IgD-negative memory B cell (primary cell): Measurements from ENCODE around the gene CARMIL1. TPM values are rescaled to one million over a fixed set of nuclear protein-coding genes. Genes with fewer than 3 reads are reported as not detected.

Experiments used
- H3K27ac Mint-ChIP-seq, 3 donors: one replicate each; pipeline ENCODE4 v1.8.0; 2020 to 2022; ENCODE audit warnings: mild to moderate bottlenecking in 3 of 3, mixed read lengths in 3 of 3, moderate library complexity in 1 of 3
- H3K27me3 Mint-ChIP-seq: one replicate; pipeline ENCODE4 v1.8.0; 2021; ENCODE audit warnings: mixed read lengths
- H3K36me3 Mint-ChIP-seq: one replicate; pipeline ENCODE4 v1.8.0; 2020; ENCODE audit warnings: mild to moderate bottlenecking, mixed read lengths
- H3K4me1 Mint-ChIP-seq, 3 donors: one replicate each; pipeline ENCODE4 v1.8.0; 2020 to 2022; ENCODE audit warnings: mixed read lengths in 3 of 3, mild to moderate bottlenecking in 1 of 3
- H3K4me3 Mint-ChIP-seq, 4 donors: one replicate each; pipeline ENCODE4 v1.8.0; 2020 to 2022; ENCODE audit warnings: mild to moderate bottlenecking in 4 of 4, mixed read lengths in 4 of 4, moderate library complexity in 3 of 4
- H3K9me3 Mint-ChIP-seq, 3 donors: one replicate each; pipeline ENCODE4 v1.8.0; 2020 to 2021; ENCODE audit warnings: mixed read lengths in 3 of 3, mild to moderate bottlenecking in 1 of 3
- polyA plus RNA-seq: library from polyadenylated mRNA; unstranded; fragments of 300-500 nt; fragmentation: Illumina TruSeq; gene quantifications from one replicate; pipeline ENCODE4 v1.2.3, GENCODE V29; 2021

The CARMIL1 gene
- polyA plus RNA-seq, 1 donor from 2014 or later: 1.1 TPM

DNA sequence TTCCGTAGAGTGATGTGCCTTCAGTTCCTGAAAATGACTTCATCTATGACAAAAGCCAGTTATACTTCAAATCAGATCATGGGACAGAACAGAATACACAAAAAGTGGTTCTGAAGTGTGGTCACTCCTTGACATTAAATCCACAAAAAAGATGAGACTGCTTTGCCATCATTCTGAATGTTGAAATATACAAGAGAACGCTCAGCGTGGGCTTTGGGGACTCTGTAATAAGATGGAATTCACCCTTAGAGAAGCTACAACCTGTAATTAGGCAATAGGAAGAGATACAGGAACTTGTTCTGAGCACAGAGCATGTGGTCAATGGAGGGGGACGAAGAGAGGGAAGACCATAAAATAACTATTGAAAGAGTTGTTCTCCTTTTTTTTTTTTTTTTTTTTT, 184.3 kb downstream of the CARMIL1 start:
- Mint-ChIP-seq H3K9me3 (no peaks in the 10 kb centered on the region), H3K27ac (no peak overlapping the region), H3K4me1 (peaks cover 0 to 3% (median 0%) of the 10 kb centered on the region in 3 donors), H3K36me3 (peaks cover 5% of the 10 kb centered on the region), H3K27me3 (peaks cover 5% of the 10 kb centered on the region), H3K4me3 (no peak overlapping the region)

DNA sequence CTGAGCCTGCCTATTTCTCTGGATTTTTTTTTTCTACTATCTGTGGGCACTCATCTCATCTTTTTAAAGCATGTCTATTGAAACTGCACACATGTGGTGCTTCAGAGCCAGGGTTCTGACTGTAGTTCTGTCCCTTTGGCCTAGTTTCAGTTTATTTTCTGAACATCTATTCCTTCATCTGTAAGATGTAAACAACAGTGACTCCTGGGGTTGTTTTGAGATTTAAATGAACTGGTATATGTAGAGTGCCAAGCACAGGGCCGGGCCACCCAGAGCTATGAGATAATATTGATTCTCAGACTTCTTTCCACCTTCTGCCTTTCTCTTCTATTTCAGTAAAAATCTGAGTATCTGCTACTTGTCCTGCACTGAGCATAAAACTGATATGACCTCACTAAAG, 185.1 kb downstream of the CARMIL1 start:
- peaks cover 3% of the 10 kb centered on the region for H3K27me3 Mint-ChIP-seq
- H3K4me3 Mint-ChIP-seq: no peak overlapping the region
- no peak overlapping the region for H3K27ac Mint-ChIP-seq
- H3K4me1 Mint-ChIP-seq: peaks cover 0 to 3% (median 0%) of the 10 kb centered on the region in 3 donors
- no peaks in the 10 kb centered on the region for H3K9me3 Mint-ChIP-seq
- peaks cover 5% of the 10 kb centered on the region for H3K36me3 Mint-ChIP-seq

DNA sequence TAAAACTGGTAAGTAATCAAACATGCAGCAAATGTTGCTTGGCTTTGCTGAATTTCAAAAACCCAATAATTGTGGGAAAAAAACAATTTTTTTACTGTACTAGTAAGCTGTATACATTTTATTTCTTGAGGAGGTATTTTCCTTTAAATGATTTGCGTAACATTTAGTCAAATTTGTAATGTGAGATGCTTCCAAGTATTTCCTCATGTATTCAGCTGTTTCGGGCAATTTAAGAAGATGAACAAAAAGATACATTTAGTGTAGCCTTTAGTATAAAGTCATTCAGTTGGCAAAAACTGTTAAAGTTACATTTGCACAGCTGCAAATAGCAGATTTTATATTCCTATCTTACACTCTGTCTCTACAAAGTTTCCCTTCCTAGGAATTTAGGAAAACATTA, 186.8 kb downstream of the CARMIL1 start:
- no peak overlapping the region for H3K4me3 Mint-ChIP-seq
- peaks cover 5% of the 10 kb centered on the region for H3K36me3 Mint-ChIP-seq
- no peak overlapping the region for H3K27ac Mint-ChIP-seq
- peaks cover 3% of the 10 kb centered on the region for H3K27me3 Mint-ChIP-seq
- peaks cover 0 to 3% (median 0%) of the 10 kb centered on the region in 3 donors for H3K4me1 Mint-ChIP-seq
- no peaks in the 10 kb centered on the region for H3K9me3 Mint-ChIP-seq

DNA sequence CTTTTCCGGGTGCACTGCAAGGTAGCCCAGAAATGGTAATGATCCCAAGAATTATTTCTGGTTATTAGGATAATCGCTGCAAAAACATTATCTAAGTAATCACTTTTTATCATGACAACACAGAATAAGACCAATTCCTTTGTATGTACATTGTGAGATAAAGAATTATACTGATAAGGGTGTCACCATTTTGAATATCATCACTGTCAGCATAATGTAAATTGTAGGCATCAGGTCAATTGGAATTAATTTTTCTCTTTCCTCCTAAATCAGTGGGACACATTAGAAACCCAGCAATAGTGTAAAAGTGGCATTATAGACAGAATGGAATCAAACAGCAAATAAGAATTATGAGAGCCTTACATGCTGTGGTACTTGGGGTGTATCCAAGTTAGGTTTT, 189.7 kb downstream of the CARMIL1 start:
- Mint-ChIP-seq H3K36me3 (peaks cover 1% of the 10 kb centered on the region), H3K4me1 (peaks cover 0 to 3% (median 3%) of the 10 kb centered on the region in 3 donors), H3K27me3 (peaks cover 3% of the 10 kb centered on the region), H3K27ac (no peak overlapping the region), H3K4me3 (no peak overlapping the region), H3K9me3 (no peaks in the 10 kb centered on the region)

DNA sequence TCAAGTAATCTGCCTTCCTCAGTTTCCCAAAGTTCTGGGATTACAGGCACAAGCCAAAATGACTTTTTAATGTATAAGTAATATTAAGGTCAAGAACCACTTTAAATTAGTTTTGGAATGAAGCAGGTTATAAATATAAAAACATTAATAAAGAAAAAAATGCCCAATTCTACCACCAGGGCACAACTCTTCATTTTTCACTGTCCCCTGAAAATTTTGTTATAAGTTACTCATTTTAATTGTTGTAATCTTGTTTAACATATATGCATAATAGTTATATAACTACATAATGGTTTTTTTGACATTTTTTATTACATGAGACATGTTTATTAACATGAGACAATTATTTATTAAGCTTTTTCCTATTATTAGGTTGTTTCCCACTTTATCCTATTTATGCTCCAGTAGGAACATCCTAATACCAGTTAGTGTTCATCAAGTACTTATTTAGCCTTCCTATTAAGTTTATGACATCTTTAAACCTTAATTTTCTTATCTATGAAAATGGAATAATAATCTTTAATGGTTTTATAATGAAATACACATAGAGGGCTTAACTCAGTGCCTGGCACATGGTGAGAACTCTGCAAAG, 190.7 kb downstream of the CARMIL1 start:
- Mint-ChIP-seq H3K27me3 (peaks cover 3% of the 10 kb centered on the region), H3K4me1 (peaks cover 6 to 9% (median 6%) of the 10 kb centered on the region in 3 donors), H3K36me3 (peaks cover 5% of the 10 kb centered on the region), H3K27ac (no peak overlapping the region), H3K9me3 (peaks cover 0 to 5% (median 0%) of the 10 kb centered on the region in 3 donors), H3K4me3 (no peak overlapping the region)

DNA sequence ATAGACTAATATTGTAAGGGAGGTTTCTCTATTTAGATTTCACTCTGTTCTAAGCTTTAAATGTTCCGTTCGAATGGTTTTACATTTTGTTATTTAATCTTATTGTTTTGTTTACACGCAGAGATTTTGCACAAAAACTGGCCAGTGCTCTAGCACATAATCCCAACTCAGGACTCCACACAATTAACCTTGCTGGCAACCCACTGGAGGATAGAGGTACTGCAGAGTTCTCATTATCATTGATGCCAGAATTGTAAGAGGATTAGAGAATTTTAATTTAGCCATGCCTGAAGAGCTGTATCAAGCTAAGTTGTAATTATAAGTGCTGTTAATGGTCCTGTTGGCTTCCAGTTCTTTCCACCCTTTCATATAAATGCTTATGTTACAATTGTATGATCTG, 193.1 kb downstream of the CARMIL1 start:
- H3K4me3 Mint-ChIP-seq: no peak overlapping the region
- H3K9me3 Mint-ChIP-seq: peaks cover 0 to 5% (median 0%) of the 10 kb centered on the region in 3 donors
- H3K36me3 Mint-ChIP-seq: peaks cover 4% of the 10 kb centered on the region
- H3K27me3 Mint-ChIP-seq: no peaks in the 10 kb centered on the region
- H3K4me1 Mint-ChIP-seq: peaks cover 10% of the 10 kb centered on the region in 3 donors
- no peak overlapping the region for H3K27ac Mint-ChIP-seq

DNA sequence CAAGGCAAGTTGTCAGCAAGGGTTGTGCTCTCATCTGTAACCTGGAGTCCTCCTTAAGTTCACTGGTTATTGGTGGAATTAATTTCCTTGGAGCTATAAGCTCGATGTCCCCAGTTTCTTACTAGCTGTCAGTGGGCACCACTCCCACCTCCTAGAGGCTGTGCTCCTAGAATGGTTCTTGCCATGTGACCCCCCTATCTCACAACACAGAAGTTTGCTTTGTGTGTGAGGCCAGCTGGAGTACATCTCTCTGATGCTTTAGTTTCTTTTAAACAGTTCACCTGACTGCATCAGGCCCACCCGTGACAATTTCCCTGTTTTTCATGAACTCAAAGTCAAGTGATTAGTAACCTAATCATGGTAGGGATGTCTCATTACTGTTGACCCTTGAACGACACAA, 193.7 kb downstream of the CARMIL1 start:
- H3K9me3 Mint-ChIP-seq: peaks cover 0 to 5% (median 0%) of the 10 kb centered on the region in 3 donors
- H3K27ac Mint-ChIP-seq: no peak overlapping the region
- peaks cover 4% of the 10 kb centered on the region for H3K36me3 Mint-ChIP-seq
- H3K4me3 Mint-ChIP-seq: no peak overlapping the region
- peaks cover 10% of the 10 kb centered on the region in 3 donors for H3K4me1 Mint-ChIP-seq
- no peaks in the 10 kb centered on the region for H3K27me3 Mint-ChIP-seq

DNA sequence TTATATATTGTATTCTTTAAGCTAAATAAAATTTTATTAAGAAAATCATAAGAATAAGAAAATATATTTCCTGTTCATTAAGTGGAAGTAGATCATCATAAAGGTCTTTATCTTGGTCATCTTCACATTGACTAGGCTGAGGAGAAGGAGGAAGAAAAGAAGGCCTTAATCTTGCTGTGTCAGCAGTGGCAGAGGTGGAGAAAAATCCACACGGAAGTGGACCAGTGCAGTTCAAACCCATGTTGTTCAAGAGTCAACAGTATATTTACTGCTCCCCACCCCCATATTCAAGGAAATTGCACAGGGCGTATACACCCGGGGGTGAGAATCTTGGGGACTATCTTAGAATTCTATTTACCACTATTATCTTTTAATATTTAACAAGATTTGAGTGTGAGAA, 194.3 kb downstream of the CARMIL1 start:
- Mint-ChIP-seq H3K4me1 (peaks cover 10% of the 10 kb centered on the region in 3 donors), H3K36me3 (peaks cover 4% of the 10 kb centered on the region), H3K27ac (no peak overlapping the region), H3K27me3 (no peaks in the 10 kb centered on the region), H3K4me3 (peak overlapping the region in 2 of 4 donors; percentile 41 to 47), H3K9me3 (peaks cover 0 to 5% (median 0%) of the 10 kb centered on the region in 3 donors)

DNA sequence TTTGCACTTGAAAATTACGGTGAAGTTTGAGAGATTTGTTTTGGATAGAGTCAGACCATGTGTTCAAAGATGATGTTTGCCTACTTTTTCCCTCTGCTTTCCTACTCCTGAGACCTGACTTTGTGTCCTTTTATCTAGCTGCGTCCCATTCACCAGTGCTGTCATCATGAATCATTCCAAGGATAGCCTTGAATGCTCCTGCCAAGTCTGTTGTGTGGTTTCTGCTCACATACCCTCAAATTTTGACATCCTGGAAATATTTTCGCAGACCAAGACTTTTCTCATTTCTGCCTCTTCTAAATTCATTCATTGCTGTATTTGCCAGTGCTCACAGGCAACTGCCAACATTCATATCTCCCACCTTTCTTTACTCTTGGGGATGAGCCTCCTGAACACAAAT, 197.0 kb downstream of the CARMIL1 start:
- H3K27ac Mint-ChIP-seq: no peak overlapping the region
- H3K36me3 Mint-ChIP-seq: peaks cover 4% of the 10 kb centered on the region
- peaks cover 0 to 5% (median 0%) of the 10 kb centered on the region in 3 donors for H3K9me3 Mint-ChIP-seq
- no peaks in the 10 kb centered on the region for H3K27me3 Mint-ChIP-seq
- H3K4me3 Mint-ChIP-seq: no peak overlapping the region
- peaks cover 10% of the 10 kb centered on the region in 3 donors for H3K4me1 Mint-ChIP-seq

DNA sequence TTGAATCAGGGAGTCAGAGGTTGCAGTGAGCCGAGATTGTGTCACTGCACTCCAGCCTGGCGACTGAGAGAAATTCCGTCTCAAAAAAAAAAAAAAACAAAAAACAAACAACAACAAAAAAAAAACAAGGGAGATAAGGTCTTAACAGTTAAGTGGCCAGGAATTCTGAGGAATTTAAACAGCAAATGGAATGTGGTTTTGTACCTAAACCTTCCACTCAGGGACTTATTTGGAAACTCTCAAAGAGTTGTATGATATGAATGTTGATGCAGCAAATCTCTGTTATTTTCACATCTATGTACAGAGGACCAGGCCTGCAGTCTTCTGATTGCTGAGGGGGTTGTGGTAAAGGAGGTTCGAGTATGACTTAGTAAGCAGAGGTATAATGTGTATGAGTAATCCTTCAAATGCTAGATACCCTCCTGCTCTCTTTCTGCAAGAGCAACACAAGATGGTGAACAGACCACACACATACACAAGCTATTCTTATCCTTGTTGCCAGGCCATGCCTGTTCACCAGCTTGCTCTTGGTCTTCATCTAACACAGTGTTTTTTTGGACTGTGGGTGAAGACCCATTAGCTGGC, 197.9 kb downstream of the CARMIL1 start:
- Mint-ChIP-seq H3K9me3 (peaks cover 0 to 5% (median 0%) of the 10 kb centered on the region in 3 donors), H3K4me1 (peaks cover 10% of the 10 kb centered on the region in 3 donors), H3K27ac (no peak overlapping the region), H3K4me3 (no peak overlapping the region), H3K27me3 (peaks cover 2% of the 10 kb centered on the region), H3K36me3 (peaks cover 4% of the 10 kb centered on the region)

DNA sequence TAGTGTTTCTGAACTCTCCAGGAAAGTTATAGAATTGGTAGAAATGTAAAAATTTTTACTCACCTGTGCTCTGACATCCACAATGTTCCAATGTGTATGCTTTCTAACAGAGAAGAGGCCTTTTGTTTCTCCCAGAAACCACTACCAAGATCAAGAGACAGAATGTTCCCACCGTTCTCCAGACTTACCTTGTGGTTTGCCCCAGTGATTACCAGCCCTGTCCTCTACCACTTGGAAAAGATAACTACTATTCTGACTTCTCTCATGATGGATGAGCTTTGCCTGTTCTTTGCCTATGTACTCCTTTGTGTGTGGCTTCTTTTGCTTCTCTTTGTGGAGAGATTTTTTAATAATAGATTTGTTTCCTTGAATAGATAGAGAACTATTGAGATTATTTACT, 199.8 kb downstream of the CARMIL1 start:
- Mint-ChIP-seq H3K4me3 (no peak overlapping the region), H3K9me3 (peaks cover 0 to 5% (median 0%) of the 10 kb centered on the region in 3 donors), H3K36me3 (peaks cover 4% of the 10 kb centered on the region), H3K27ac (no peak overlapping the region), H3K4me1 (peaks cover 7 to 10% (median 10%) of the 10 kb centered on the region in 3 donors), H3K27me3 (peaks cover 4% of the 10 kb centered on the region)

DNA sequence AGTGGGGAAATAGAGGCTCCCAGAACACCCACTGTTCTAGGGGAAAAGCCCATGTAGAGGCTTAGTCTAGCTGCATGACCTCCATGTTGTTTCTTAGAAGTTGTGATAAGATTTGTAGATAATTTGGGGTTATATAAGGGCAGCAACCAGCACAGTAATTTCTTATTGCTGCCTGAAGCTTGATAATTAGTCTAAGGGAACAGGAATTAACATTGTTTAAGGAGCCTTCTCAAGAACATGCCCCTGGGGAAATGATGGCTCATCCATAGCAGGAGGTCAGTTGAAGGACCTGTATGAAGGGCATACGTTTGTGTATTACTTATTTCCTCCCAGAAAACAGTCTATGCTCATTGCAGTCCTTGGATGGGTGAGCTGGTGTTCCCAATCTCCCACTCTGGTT, 202.1 kb downstream of the CARMIL1 start:
- no peak overlapping the region for H3K4me3 Mint-ChIP-seq
- peaks cover 0 to 2% (median 0%) of the 10 kb centered on the region in 3 donors for H3K4me1 Mint-ChIP-seq
- H3K27me3 Mint-ChIP-seq: peaks cover 4% of the 10 kb centered on the region
- no peaks in the 10 kb centered on the region for H3K9me3 Mint-ChIP-seq
- H3K36me3 Mint-ChIP-seq: no peaks in the 10 kb centered on the region
- H3K27ac Mint-ChIP-seq: no peak overlapping the region

DNA sequence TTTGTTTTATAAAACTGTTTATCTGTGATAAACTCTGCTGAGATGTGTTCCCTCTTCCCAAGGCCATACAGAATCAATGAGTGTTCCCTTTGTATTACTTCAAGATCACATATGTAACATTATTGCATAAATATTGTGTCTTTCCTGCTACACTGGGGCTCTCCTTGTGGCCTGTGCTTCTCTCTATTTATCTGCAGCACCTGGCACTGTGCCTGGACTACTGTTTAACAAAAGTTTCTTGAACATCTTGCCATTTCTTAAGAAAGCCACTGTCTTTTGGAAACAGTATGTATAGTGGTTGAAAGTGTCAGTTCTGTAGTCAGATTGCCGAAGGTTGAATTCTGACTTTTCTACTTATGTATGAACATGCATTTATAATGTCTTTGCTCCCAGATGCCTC, 203.8 kb downstream of the CARMIL1 start:
- Mint-ChIP-seq H3K27me3 (peaks cover 4% of the 10 kb centered on the region), H3K4me3 (no peak overlapping the region), H3K27ac (no peak overlapping the region), H3K36me3 (no peaks in the 10 kb centered on the region), H3K9me3 (no peaks in the 10 kb centered on the region), H3K4me1 (peaks cover 0 to 2% (median 0%) of the 10 kb centered on the region in 3 donors)

DNA sequence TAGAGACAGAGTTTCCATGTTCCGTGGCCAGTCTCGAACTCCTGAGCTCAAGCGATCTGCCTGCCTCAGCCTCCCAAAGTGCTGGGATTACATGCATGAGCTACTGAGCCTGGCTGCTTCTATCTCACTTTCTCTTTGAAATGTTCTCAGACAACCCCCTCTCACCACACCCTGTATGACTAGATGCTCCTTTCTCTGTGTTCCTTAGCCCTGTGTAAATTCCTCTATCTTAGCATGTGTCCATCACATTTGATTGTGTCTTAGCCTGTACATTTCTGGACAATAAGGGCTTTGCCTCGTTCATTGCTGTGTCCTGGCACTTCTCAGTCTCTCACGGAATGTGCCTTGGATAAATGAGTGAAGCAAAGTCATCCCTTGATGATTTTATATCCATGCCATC, 204.8 kb downstream of the CARMIL1 start:
- H3K27me3 Mint-ChIP-seq: peaks cover 4% of the 10 kb centered on the region
- H3K4me1 Mint-ChIP-seq: peaks cover 0 to 3% (median 0%) of the 10 kb centered on the region in 3 donors

DNA sequence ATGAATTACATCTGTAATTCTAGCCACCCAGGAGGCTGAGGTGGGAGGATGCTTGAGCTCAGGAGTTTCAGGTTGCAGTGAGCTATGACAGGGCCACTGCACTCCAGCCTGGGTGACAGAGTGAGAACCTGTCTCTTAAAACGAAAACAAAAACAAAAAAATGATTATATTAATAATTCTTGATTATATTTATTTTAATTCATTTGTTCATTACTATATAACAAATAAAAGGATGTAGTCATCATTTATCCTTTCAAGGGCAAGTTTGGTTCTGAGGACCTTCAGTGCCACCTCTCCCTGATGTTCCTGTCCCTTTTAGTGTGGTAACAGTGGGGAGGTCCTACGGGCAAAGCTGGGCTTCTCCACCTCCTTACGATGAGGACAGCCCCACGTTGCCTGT, 205.7 kb downstream of the CARMIL1 start:
- Mint-ChIP-seq H3K4me1 (peaks cover 0 to 5% (median 2%) of the 10 kb centered on the region in 3 donors), H3K27ac (no peak overlapping the region), H3K4me3 (no peak overlapping the region), H3K9me3 (no peaks in the 10 kb centered on the region), H3K36me3 (no peaks in the 10 kb centered on the region), H3K27me3 (peaks cover 4% of the 10 kb centered on the region)

More for the DNA sequence above, 204.8 kb downstream of the CARMIL1 start:
- no peaks in the 10 kb centered on the region for H3K36me3 Mint-ChIP-seq
- no peaks in the 10 kb centered on the region for H3K9me3 Mint-ChIP-seq
- H3K27ac Mint-ChIP-seq: no peak overlapping the region
- no peak overlapping the region for H3K4me3 Mint-ChIP-seq
